Inflammatory macrophage treated with lipopolysaccharide for 1 hour (primary cell): ENCODE data around the gene UTF1.
"Not testable (repeated sequence)": the region's sequence is repeated elsewhere in the genome, so short reads cannot be mapped to it uniquely, and the experiment has no call there.

Experiments used
- DNase-seq, 2 donors: peaks; one replicate each; pipeline ENCODE4 v3.0.0-alpha.2; 2020 to 2022

Gene UTF1

GRCh38 chr10:133210398-133211140, 19.4 kb upstream of the UTF1 start:
- no peak for DNase-seq

GRCh38 chr10:133211141-133211830, 18.7 kb upstream of the UTF1 start:
- no peak for DNase-seq

GRCh38 chr10:133211959-133212852, 17.8 kb upstream of the UTF1 start:
- DNase-seq: no peak

GRCh38 chr10:133212853-133213494, 17.0 kb upstream of the UTF1 start:
- no peak for DNase-seq

GRCh38 chr10:133213641-133214467, 16.2 kb upstream of the UTF1 start:
- no peak for DNase-seq

- no peak for DNase-seq
Measured at GRCh38 chr10:133214468-133215410, 15.3 kb upstream of the UTF1 start.

- DNase-seq: no peak
Measured at GRCh38 chr10:133215586-133215985, 14.4 kb upstream of the UTF1 start.

GRCh38 chr10:133216776-133217175, 13.2 kb upstream of the UTF1 start:
- DNase-seq: no peak

- DNase-seq: no peak
Measured at GRCh38 chr10:133217800-133218589, 12.0 kb upstream of the UTF1 start.

- no peak for DNase-seq
Measured at GRCh38 chr10:133218891-133219290, 11.1 kb upstream of the UTF1 start.

GRCh38 chr10:133219782-133220181, 10.2 kb upstream of the UTF1 start:
- no peak for DNase-seq

- no peak for DNase-seq
Measured at GRCh38 chr10:133221331-133221730, 8.7 kb upstream of the UTF1 start.

- DNase-seq: not testable (repeated sequence)
Measured at GRCh38 chr10:133221756-133222155, 8.3 kb upstream of the UTF1 start.

GRCh38 chr10:133224076-133224475, 5.9 kb upstream of the UTF1 start:
- DNase-seq: no peak

- DNase-seq: no peak
Measured at GRCh38 chr10:133224756-133225372, 5.2 kb upstream of the UTF1 start.

GRCh38 chr10:133225707-133226191, 4.3 kb upstream of the UTF1 start:
- no peak for DNase-seq

- no peak for DNase-seq
Measured at GRCh38 chr10:133226251-133226808, 3.7 kb upstream of the UTF1 start.

- no peak for DNase-seq
Measured at GRCh38 chr10:133227256-133227655, 2.8 kb upstream of the UTF1 start.
